ENCODE results near the gene ZDHHC23. TPM values are rescaled to one million over a fixed set of nuclear protein-coding genes. Genes with fewer than 3 reads are reported as not detected.

ZDHHC23 gene
- total and polyA plus RNA-seq, 2 of the 13 experiments (the other 11 are each of a cell fraction or from before 2014, with no cell fraction given), result 1.6 to 8.8 TPM

- H2AFZ ChIP-seq (ENCODE audit: low read length), result no peak overlapping the region
- H4K20me1 ChIP-seq (ENCODE audit: insufficient read depth, low read length), result no peaks in the 10 kb centered on the region
- no peak for ATAC-seq
- H3K9me3 ChIP-seq (ENCODE audit: low read length), result peaks cover 12% of the 10 kb centered on the region
- no peaks in the 10 kb centered on the region for H3K36me3 ChIP-seq (replicated peaks in 1 of 2; ENCODE audit: control insufficient read depth in 1 of 2, insufficient read depth in 2 of 2, low read length in 2 of 2)
- no peak for FAIRE-seq
- no TSS peak for BruUV-seq (replicated peaks)
- H3K27me3 ChIP-seq (ENCODE audit: control insufficient read depth in 1 of 2, insufficient read depth in 2 of 2, low read length in 2 of 2), result no peaks in the 10 kb centered on the region
- H3K4me1 ChIP-seq (ENCODE audit: insufficient read depth, low read length), result no peaks in the 10 kb centered on the region
- DNase-seq (ENCODE audit: low spot score), result peak; percentile 4
- no peak overlapping the region for H3K9ac ChIP-seq (ENCODE audit: insufficient read depth, low read depth, low read length)
- in situ Hi-C loops (cut with HindIII; ENCODE audit: extremely low pct_ligation_motif_present, low pct_unique_long_range_greater_than_20kb), result no loop called here
- POLR2A ChIA-PET, result no interaction called here
- 42% methylated on average over 2 of the region's 2 CpGs for WGBS (ENCODE audit: low lambda C conversion rate)
- H3K4me2 ChIP-seq (ENCODE audit: low read depth, low read length), result no peak overlapping the region
- H3K79me2 ChIP-seq (ENCODE audit: insufficient read depth, low read length), result no peaks in the 10 kb centered on the region
- no peak overlapping the region for H3K27ac ChIP-seq (ENCODE audit: extremely low read length, insufficient read depth, low read length)
- no peak overlapping the region for H3K4me3 ChIP-seq (replicated peaks in 1 of 3; ENCODE audit: insufficient read depth in 1 of 3, low read depth in 2 of 3, low read length in 3 of 3)
- intact Hi-C loops (cut with micrococcal nuclease; ENCODE audit: unreplicated experiment), result loop anchor here (10.0 kb wide), 1 partner anchor 186 kb away; no protein-coding TSS in a partner anchor
- CTCF ChIA-PET (ENCODE audit: low intra/inter-chr PET ratio, low total read pairs), result no interaction called here
- TF ChIP-seq MAFG (CRISPR knock-in tag; IDR thresholded peaks at IDR 0.05) (no peak), SMYD3 (CRISPR knock-in tag; IDR thresholded peaks at IDR 0.05) (no peak), GMEB2 (CRISPR knock-in tag; IDR thresholded peaks at IDR 0.05; ENCODE audit: low read depth) (no peak), ZNF460 (CRISPR knock-in tag; IDR thresholded peaks at IDR 0.05; ENCODE audit: borderline replicate concordance) (no peak), JDP2 (CRISPR knock-in tag; IDR thresholded peaks at IDR 0.05; ENCODE audit: borderline replicate concordance) (no peak), ZBTB26 (CRISPR knock-in tag; IDR thresholded peaks at IDR 0.05; ENCODE audit: borderline replicate concordance) (no peak), KDM5A (IDR thresholded peaks at IDR 0.05; ENCODE audit: borderline replicate concordance, low read length) (no peak), ZBTB14 (CRISPR knock-in tag; IDR thresholded peaks at IDR 0.05) (no peak), RFX1 (IDR thresholded peaks at IDR 0.05) (no peak), TOE1 (CRISPR knock-in tag; IDR thresholded peaks at IDR 0.05) (no peak), SIX4 (CRISPR knock-in tag; IDR thresholded peaks at IDR 0.05) (no peak), ZBTB34 (CRISPR knock-in tag; IDR thresholded peaks at IDR 0.05) (no peak), ZFP37 (CRISPR knock-in tag; IDR thresholded peaks at IDR 0.05; ENCODE audit: borderline replicate concordance) (no peak), ZBTB7B (CRISPR knock-in tag; IDR thresholded peaks at IDR 0.05) (no peak), KLF12 (CRISPR knock-in tag; IDR thresholded peaks at IDR 0.05; ENCODE audit: borderline replicate concordance) (no peak)
- TF ChIP-seq, protein P1, sequence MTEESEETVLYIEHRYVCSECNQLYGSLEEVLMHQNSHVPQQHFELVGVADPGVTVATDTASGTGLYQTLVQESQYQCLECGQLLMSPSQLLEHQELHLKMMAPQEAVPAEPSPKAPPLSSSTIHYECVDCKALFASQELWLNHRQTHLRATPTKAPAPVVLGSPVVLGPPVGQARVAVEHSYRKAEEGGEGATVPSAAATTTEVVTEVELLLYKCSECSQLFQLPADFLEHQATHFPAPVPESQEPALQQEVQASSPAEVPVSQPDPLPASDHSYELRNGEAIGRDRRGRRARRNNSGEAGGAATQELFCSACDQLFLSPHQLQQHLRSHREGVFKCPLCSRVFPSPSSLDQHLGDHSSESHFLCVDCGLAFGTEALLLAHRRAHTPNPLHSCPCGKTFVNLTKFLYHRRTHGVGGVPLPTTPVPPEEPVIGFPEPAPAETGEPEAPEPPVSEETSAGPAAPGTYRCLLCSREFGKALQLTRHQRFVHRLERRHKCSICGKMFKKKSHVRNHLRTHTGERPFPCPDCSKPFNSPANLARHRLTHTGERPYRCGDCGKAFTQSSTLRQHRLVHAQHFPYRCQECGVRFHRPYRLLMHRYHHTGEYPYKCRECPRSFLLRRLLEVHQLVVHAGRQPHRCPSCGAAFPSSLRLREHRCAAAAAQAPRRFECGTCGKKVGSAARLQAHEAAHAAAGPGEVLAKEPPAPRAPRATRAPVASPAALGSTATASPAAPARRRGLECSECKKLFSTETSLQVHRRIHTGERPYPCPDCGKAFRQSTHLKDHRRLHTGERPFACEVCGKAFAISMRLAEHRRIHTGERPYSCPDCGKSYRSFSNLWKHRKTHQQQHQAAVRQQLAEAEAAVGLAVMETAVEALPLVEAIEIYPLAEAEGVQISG (CRISPR knock-in tag; IDR thresholded peaks at IDR 0.05), result no peak
- TF ChIP-seq, protein P2, sequence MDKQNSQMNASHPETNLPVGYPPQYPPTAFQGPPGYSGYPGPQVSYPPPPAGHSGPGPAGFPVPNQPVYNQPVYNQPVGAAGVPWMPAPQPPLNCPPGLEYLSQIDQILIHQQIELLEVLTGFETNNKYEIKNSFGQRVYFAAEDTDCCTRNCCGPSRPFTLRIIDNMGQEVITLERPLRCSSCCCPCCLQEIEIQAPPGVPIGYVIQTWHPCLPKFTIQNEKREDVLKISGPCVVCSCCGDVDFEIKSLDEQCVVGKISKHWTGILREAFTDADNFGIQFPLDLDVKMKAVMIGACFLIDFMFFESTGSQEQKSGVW (CRISPR knock-in tag; IDR thresholded peaks at IDR 0.05; ENCODE audit: borderline replicate concordance), result no peak
Measured at GRCh38 chr3:113968986-113969385, 21.2 kb downstream of the ZDHHC23 start.
